ENCODE data around the gene TBC1D5.
"Not testable (repeated sequence)": the region's sequence is repeated elsewhere in the genome, so short reads cannot be mapped to it uniquely, and the experiment has no call there.

Gene TBC1D5

DNA sequence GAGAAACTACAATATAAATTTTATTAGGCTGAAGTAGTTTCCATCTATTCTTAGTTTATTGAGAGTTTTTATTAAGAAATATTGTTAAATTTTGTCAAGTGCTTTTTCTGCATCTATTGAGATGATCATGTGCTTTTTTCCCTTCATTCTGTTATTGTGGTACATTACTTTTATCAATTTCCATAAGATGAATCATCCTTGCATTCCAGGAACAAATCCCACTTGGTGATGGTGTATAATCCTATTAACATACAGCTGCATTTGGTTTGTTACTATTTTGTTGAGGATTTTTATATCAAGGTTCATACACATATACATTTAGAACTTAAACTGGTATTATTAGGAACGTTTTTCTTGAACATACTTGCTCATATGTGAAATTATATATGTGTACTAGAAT, 199.8 kb downstream of the TBC1D5 start:
- no peak for DNase-seq (ENCODE audit: low spot score)

DNA sequence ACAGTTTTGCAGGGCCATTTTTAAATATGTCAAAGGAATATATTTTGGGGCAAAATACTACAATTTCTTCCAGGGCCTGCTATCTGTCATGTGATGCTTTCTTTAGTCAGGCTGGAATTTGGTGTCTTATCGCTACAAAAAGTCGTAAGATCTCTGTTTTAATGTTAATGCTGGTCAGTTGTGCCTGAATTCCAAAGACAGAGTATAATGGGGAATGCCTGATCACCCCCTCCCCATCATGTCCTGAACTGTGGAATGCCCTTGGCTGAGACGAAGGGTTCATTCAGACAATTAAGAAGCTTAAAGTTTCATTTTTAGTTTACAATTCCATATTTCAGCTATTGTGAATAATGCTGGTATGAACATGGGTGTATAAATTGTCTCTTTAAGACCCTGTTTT, 203.0 kb downstream of the TBC1D5 start:
- DNase-seq (ENCODE audit: low spot score) = no peak

DNA sequence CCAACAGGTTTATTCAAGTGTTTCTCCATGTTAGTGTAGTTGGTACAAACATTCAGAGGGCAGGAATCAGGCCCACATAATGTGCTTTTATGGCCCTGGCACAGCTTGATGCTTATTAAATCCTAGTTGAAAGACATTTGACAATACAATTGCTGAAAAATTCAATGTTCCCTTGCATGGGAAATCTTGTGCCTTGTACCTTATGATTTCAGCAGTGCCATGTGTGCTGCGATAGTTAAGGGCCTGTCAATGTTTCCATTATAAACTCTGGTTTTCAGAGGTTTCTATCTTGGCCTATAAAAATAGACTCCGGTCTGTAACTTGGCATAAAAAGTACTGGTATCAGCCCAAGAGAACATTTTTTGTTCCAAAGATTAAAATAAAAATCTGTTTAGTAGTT, 207.2 kb downstream of the TBC1D5 start:
- no peak for DNase-seq (ENCODE audit: low spot score)

DNA sequence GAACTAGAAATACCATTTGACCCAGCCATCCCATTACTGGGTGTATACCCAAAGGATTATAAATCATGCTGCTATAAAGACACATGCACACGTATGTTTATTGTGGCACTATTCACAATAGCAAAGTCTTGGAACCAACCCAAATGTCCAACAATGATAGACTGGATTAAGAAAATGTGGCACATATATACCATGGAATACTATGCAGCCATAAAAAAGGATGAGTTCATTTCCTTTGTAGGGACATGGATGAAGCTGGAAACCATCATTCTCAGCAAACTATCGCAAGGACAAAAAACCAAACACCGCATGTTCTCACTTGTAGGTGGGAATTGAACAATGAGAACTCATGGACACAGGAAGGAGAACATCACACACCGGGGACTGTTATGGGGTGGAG, 210.0 kb downstream of the TBC1D5 start:
- not testable (repeated sequence) for DNase-seq (ENCODE audit: low spot score)

DNA sequence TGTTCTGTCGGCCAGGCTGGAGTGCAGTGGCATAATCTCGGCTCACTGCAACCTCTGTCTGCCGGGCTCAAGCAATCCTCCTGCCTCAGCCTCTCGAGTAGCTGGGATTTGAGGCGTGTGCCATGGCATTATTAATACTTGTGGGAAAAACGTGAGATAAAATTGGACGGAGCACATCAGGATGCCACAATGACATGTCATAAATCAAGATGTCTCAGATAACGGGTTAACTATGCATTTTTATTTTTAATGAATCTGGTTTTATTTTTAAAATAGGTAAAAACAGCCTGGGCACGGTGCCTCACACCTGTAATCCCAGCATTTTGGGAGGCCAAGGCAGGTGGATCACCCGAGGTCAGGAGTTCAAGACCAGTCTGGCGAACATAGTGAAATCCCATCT, 212.8 kb downstream of the TBC1D5 start:
- DNase-seq (ENCODE audit: low spot score) = no peak

DNA sequence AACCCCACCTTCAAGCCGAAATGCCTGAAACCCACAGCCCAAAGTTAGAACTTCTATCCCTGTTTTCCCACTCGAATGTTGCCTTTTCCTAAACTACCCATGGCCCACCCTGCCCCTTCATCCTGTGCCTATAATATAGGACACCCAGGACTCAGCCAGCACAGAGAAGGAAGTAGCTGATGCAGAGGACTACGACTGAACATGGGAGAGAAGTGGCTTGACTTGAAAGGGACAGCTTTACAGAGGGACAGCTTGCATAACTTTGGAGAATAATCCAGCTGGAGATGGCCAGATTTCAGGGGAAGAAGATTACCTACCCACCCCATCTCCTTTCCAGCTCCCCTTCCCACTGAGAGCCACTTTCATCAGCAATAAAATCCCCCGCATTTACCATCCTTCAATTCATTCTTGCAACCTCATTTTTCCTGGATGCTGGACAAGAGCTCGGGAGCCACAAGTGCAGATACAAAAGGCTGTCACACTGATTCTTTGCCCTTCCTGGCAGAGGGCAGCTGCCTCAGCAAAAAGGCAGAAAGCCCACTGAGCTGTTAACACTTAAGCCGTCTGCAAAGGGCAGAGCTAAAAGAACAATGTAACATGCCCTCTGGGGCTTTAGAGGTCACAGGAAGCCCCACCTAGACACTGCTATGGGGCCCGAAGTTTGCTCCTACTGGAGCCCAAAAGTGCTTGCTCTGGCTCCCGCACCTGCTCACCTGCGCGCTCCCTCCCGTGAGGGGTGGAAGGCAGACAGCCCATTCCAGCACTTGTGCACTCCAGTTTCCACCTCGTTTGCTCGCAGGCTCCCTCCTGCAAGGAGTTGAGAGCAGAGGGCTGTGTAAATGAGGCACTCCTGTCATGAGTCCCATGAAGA, 224.0 kb downstream of the TBC1D5 start:
- DNase-seq (ENCODE audit: low spot score) = no peak

DNA sequence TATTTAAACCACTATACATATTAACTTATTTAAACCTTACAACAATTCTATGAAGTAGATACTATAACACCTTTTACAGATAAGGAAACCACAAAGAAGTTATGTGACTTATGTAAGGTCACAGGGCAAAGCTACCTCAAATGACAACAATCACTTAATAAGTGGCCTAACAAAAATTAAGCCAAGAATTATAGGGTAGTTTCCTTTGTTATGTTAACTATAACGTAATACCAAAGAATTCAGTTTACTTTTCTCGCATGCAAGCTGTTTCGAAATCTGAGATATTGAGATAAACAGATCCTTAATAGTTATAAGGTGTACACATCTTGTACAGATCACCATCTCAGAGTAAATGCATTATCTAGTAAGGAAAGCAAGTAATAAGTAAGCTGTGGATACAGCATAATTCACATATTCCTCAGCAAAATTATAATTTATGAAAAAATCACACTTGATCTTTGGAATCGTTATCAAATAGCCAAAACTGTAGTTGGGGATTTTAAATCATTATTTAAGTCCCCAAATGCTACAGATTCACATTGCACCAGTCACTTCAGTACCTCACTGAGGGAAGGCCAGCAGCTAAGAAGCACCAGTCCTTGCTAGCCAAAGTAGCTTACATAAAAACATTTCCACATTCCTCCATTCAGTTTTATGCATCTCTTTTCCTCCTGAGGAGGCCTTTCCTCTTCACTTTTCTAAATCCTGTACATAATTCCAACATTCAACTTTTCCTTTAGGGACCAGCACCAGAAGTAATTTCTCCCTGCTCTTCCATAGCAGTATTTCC, 226.8 kb downstream of the TBC1D5 start:
- DNase-seq (ENCODE audit: low spot score) = no peak

DNA sequence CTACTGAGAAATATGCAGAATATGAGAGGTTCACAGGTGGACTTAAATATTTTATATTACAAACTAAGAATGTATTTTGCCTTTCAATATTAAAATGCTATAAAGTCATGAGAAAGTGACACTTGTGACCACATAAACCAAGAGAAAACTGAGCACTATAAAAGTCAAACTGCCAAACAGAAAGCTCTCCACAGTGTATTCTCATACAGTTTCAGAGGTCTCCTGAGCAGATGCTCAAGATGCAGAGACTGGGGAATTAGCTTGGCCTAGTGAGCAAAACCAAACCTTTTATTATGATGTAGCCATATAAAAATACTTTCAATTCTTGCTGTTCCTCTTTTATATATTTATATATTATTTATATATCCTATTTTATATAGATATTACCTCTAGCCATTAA, 227.8 kb downstream of the TBC1D5 start:
- DNase-seq (ENCODE audit: low spot score) = no peak

DNA sequence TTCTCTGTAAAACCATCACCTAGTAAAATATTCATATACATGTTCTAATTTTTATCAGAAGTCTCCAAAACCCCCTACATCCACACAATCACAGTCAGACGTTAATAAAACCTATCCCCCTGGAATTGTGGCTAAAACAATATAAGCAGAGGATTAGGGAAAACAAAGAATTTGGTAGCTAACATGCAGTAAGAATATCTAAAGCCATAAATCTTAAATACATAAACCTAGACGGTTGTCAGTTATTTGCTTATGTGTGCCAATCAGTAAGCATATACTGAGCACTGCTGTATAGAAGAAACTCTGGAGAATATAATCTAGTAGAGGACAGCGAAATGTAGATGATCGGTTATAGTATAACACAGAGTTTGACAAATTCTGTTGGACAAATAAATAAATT, 232.2 kb downstream of the TBC1D5 start:
- no peak for DNase-seq (ENCODE audit: low spot score)

DNA sequence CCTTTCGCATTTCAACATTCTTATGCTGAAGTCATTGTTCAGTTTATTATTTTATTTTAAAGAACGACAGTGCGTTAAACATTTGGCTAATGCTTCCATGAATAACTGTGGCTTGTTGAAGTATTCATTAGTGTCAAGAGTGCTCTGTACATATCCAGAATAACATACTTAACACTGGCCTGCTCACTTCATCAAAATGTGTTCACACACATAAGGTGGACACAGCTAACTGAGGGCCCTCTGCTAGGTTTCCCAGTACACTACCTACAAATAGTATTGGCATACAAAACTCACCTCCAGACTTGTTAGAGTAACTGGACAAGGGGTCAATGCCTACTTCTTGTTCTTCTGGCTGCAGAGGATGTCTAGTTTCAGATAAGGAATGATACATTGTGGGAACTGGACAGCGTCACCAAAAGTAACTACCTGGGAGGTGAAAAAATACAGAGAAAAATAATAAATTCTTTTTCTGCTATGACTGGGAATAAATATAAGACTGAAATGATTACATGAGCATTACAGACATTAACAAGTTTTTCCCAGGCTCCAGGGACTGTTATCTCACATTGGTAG, 234.2 kb downstream of the TBC1D5 start:
- DNase-seq (ENCODE audit: low spot score) = no peak

DNA sequence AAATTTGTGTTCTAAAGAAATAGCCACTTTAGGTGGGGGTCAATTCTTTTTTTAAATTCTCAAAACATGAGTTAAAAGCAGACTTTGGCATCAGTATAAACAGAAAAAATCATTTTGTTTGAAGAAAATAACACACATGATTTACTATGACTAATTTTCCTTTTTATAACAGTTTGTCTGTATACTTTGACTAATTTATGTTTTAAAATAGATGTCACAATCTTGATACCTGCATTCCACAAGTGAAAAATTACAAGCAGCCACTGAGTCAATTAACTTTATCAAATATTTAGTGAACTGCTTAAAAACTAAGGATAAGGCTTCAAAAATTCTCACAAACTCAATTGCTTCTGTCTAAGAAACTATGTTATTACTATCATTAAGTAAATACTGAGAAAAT, 235.0 kb downstream of the TBC1D5 start:
- DNase-seq (ENCODE audit: low spot score) = no peak

DNA sequence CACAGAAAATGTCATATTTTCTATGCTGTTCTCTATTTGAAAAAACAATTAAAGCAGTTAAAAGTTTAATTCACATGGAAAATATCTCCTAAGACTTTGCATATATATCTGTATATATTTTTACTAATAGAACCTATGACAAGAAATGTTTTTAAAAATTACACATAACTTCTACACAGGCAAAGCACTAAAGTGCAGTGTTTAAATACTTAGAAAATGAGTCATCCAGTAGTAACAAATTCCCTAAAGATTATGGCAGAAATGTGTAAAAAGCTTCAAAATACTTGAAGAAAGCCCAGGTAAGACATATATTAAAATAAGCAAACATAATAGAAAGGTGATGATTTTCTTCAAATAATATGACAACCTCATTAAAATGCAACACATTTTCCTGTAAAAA, 236.6 kb downstream of the TBC1D5 start:
- DNase-seq (ENCODE audit: low spot score) = peak; percentile 6

DNA sequence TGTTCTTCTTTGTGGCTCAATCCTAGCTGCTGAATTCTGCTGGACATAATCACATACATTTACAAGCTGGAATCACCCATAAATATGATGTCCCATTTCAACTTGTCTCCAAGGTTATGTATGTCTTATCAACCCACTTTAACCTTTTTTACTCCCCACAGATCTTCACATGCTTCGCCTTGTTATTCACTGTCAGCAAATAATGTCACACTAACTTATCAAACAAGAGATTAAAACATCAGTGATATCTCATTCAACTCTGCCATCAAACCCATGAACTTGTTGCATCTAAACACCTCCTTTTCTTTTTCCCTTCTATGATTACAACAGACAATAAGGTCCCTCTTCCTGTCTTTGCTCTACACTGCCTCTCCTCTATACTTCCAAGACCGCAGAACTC, 240.7 kb downstream of the TBC1D5 start:
- no peak for DNase-seq (ENCODE audit: low spot score)

DNA sequence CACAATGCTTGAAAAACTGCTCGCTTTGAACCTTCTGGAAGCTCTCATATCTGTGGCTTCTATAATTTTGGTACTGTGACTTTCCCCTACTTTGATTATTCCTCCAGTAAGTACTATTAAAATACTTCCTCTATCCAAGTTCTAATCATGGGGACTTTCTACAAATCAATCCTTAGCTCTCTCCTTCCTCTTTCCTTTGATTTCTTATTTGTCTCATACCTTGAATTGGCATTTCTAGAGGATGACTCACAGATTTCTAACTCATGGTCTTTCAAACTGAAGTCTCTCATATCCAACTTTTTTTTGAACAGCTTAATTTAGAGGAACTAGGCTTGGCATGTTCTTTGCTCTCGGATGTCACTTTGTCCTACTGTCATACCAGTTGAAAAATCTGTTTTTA, 241.8 kb downstream of the TBC1D5 start:
- peak; percentile 0 for DNase-seq (ENCODE audit: low spot score)

DNA sequence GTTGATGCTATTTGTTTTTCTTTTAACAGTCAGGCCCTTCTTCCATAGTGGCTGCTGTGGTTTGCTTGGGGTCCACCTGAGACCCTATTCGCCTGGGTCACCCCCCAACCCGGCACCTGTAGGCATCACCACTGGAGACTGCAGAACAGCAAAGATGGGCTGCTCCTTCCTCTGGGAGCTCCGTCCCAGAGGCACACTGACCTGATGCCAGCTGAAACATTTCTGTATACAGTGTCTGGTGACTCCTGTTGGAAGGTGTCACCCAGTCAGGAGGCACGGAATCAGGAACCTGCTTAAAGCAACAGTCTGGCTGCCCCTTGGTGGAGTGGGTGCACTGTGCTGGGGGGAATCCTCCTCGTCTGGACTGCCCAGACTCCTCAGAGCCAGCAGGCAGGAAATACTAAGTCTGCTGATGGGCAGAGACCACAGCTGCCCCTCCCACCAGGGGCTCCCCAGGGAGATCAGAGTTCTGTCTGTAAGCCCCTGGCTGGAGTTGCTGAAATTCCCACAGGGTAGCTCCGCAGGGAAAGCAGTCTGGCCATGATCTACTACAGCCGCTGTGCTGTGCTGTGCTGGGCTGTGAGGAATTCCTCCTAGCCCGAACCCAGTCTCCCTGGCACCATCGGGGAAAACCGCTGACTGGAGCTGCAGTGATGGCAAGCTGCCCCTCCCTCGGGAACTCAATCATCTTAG, 248.2 kb downstream of the TBC1D5 start:
- DNase-seq (ENCODE audit: low spot score) = no peak

DNA sequence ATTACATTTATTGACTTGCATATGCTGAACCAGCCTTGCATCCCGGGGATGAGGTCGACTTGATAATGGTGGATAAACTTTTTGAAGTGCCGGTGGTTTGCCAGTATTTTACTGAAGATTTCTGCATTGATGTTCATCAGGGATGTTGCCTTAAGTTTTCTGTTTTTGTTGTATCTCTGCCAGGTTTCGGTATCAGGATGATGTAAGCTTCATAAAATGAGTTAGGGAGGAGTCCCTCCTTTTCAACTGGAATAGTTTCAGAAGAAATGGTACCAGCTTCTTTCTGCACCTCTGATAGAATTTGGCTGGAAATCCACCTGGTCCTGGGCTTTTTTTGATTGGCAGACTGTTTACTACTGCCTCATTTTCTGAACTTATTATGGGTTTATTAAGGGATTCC, 250.8 kb downstream of the TBC1D5 start:
- no peak for DNase-seq (ENCODE audit: low spot score)

DNA sequence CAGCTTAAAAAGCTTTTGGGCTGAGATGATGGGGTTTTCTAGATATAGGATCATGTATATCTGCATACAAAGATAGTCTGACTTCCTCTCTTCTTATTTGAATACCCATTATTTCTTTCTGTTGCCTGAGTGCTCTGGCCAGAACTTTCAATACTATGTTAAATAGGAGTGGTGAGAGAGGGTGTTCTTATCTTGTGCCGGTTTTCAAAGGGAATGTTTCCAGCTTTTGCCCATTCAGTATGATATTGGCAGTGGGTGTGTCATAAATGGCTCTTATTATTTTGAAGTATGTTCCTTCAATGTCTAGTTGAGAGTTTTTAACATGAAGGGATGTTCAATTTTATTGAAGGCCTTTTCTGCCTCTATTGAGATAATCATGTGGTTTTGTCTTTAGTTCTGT, 251.2 kb downstream of the TBC1D5 start:
- DNase-seq (ENCODE audit: low spot score) = not testable (repeated sequence)

DNA sequence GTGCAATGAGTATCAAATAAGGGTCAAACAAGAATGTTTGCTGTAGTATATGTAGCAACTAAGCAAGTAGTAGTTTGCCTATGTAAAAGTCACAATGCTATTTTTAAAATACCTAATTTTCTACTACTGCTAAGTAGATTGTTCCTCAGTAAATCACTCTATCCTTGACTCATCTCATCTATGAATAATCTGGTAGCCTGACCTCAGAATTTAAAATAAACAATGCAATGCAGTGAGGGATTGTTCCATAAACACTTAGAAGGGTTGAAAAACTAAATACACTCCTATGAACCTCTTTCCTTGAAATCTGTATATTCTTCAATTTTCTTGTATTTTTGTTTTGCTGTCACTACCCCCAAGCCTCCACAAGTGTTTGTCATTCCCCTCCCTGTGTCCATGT, 253.3 kb downstream of the TBC1D5 start:
- no peak for DNase-seq (ENCODE audit: low spot score)

DNA sequence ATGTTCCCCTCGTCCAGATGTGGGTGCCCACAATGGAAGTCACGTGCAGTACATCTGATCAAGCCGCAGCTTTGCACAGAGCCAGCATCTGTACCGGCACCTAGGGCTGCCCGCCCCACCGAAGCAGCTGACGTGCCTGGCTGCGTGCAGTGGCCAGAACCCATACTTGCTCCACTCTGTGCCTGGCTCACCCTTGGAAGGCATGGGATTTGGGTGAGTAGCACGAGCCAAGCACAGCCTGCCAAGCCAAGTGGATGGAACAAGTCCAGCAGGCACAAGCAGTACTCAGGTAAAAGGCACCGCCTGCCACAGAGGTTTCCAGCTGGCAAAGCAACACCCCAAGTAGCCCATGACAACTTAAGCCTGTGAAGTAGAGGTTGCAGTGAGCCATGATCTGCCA, 261.3 kb downstream of the TBC1D5 start:
- no peak for DNase-seq (ENCODE audit: low spot score)

DNA sequence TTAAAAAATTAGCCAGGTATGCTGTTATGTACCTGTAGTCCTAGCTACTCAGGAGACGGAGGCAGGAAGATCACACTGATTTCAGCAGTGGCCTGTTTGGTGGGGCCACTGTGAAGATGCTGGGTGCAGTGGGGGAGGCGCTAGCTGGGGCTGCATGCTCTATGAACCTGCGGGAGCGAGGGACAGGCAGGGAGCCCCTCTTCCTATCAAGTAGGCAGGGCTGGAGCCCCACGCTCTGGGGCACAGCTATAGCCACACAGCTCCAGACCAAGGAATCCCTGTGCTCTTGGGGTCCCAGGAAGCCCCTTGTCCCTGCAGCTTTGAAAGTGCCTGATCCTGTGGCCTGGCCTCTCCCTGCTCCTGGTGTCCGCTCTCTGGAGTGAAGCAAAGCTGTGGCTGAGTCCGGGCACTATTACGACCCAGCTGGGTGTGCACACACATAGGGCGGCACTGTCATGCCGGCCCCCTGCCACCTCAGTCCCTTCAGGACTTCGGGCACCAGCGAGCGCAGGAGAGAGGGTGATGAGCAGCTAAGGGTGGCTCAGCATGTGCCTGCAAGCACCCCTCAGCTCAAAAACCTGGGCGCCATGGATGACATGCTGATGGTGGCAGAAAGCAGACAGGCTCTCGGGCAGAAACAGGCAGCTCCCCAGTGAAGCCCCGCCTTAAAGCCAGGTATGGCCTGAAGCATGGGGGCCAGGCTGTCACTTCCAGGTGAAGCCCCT, 262.6 kb downstream of the TBC1D5 start:
- no peak for DNase-seq (ENCODE audit: low spot score)

DNA sequence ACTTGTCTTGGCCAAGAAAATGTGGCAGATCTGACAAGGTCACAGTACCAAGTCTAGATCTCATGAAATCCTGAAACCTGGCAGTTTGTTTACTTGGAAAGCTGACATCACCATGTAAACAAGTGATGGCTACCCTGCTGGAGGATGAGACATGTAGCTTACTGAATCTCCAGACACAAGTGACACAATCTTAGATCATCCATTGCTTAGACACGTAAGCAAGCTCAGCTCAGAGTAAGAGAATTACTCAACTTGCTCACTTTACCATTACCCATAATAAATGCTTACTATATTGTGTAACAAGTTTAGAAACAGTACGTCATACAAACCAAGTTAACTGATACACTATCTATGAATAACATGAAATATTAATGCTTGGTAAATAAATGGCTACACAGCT, 263.8 kb downstream of the TBC1D5 start:
- no peak for DNase-seq (ENCODE audit: low spot score)

DNA sequence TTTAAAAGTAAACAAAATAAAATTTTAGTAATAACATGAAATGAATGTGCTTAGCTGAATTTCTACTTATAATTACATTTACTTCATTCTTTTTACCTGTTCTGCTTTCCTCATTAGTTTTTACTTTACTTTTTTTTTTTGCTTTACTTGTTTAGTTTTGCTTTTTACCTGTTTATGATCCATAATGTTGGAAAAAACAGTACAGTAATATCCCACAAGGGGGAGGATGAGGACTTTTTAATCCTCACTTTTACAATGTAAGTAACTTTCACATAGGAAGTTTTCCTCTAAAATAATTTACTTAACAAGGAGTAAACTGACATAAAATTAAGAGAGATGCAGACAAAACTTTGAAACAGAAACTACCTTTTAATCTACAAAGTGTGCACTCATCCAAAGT, 268.7 kb downstream of the TBC1D5 start:
- DNase-seq (ENCODE audit: low spot score) = no peak
